GM12878 (cell line): Measurements from ENCODE around the gene FSTL1. TPM values are rescaled to one million over a fixed set of nuclear protein-coding genes. Genes with fewer than 3 reads are reported as not detected.

ENCODE experiments used
- ATAC-seq: fragments of 200-7000 bp; cut with Tn5 transposase; 3 replicates; pipeline ENCODE4 v1.9.1; 2020; ENCODE audit warnings: mild to moderate bottlenecking, moderate library complexity
- BruUV-seq: library from RNA; stranded (reverse); fragments of 400-500 nt; replicated peaks from 2 replicates; lab custom pipeline; 2021; lab: Mats Ljungman, UMichigan
- CTCF ChIA-PET: fragments of 300-600 bp; sonication (Branson Sonifier 250); formaldehyde crosslinking; extraction: SDS; loops from one replicate; lab custom pipeline; 2021; ENCODE audit warnings: inconsistent platforms; lab: Yijun Ruan, JAX
- POLR2A ChIA-PET: fragments of 350-600 bp; formaldehyde crosslinking; extraction: SDS; loops from one replicate; lab custom pipeline; 2021; ENCODE audit warnings: inconsistent platforms; lab: Charles Lee
- RAD21 ChIA-PET: fragments of 300-600 bp; sonication (Branson Sonifier 250); formaldehyde crosslinking; loops from one replicate; lab custom pipeline; 2023; ENCODE audit warnings: antibody characterized with exemption; ENCODE audit not compliant: unreplicated experiment; lab: Charles Lee
- SMC1A ChIA-PET: fragments of 300-600 bp; sonication (Branson Sonifier 250); formaldehyde crosslinking; loops from one replicate; lab custom pipeline; 2023; ENCODE audit not compliant: unreplicated experiment, uncharacterized antibody; lab: Charles Lee
- DNase-seq: peaks from one replicate; pipeline ENCODE4 v3.0.0-alpha.2; 2011; ENCODE audit warnings: low read depth, low spot score
- FAIRE-seq: peaks from 3 replicates; lab custom pipeline; 2011; peaks lifted over from hg19 to GRCh38; lab: Jason Lieb, UNC
- H2AFZ ChIP-seq: 2 replicates; pipeline ENCODE4 v1.6.0; 2011; ENCODE audit warnings: low read depth, low read length, control low read depth; ENCODE audit not compliant: control insufficient read depth
- H3K27ac ChIP-seq: 2 replicates; pipeline ENCODE4 v1.5.1; 2011; ENCODE audit warnings: control low read depth; ENCODE audit not compliant: control insufficient read depth, insufficient read depth
- H3K27me3 ChIP-seq, 2 experiments: replicated peaks in 1 of 2; 2 replicates each; pipeline versions ENCODE4 v1.6.0 to v1.6.1; 2011; ENCODE audit warnings: low read length in 1 of 2; ENCODE audit not compliant: control insufficient read depth in 2 of 2, insufficient read depth in 2 of 2
- H3K36me3 ChIP-seq, 2 experiments: 2 replicates each; pipeline ENCODE4 v1.5.1; 2011; ENCODE audit warnings: low read length in 1 of 2; ENCODE audit not compliant: control insufficient read depth in 2 of 2, insufficient read depth in 2 of 2
- H3K4me1 ChIP-seq: 2 replicates; pipeline ENCODE4 v1.6.1; 2011; ENCODE audit warnings: mild to moderate bottlenecking, low read length, moderate library complexity, mixed read lengths; ENCODE audit not compliant: control insufficient read depth, insufficient read depth
- H3K4me2 ChIP-seq: 2 replicates; pipeline ENCODE4 v1.6.0; 2011; ENCODE audit warnings: control low read depth; ENCODE audit not compliant: control insufficient read depth, insufficient read depth
- H3K4me3 ChIP-seq: fragments of 200-600 bp; sonication (generic); 2 replicates; pipeline ENCODE4 v1.5.1; 2016
- H3K79me2 ChIP-seq: 2 replicates; pipeline ENCODE4 v1.6.0; 2011; ENCODE audit warnings: low read length; ENCODE audit not compliant: control insufficient read depth, insufficient read depth
- H3K9ac ChIP-seq: 2 replicates; pipeline ENCODE4 v1.8.0; 2011; ENCODE audit warnings: low read length, control low read depth, mixed read lengths; ENCODE audit not compliant: control insufficient read depth, insufficient read depth
- H3K9me3 ChIP-seq: replicated peaks from 3 replicates; pipeline ENCODE4 v1.5.1; 2011; ENCODE audit warnings: mild to moderate bottlenecking, low read length; ENCODE audit not compliant: control insufficient read depth, insufficient read depth
- H4K20me1 ChIP-seq: 2 replicates; pipeline ENCODE4 v1.6.0; 2011; ENCODE audit not compliant: control insufficient read depth, insufficient read depth
- CBFB ChIP-seq: IDR thresholded peaks from 2 replicates; pipeline ENCODE4 v1.6.1; 2016; ENCODE audit warnings: antibody characterized with exemption, low read depth
- EED ChIP-seq: sonication (generic); IDR thresholded peaks from 2 replicates; pipeline ENCODE4 v1.6.1; 2016; ENCODE audit warnings: antibody characterized with exemption, low read depth
- EGR1 ChIP-seq, 2 experiments: IDR thresholded peaks; 1 replicate in 1 of 2; 2 replicates in 1 of 2; pipeline ENCODE4 v1.6.1; 2011 to 2012; ENCODE audit warnings: low read depth in 2 of 2, low read length in 2 of 2, borderline replicate concordance in 1 of 2, mild to moderate bottlenecking in 1 of 2, moderate library complexity in 1 of 2
- IKZF2 ChIP-seq, 2 experiments: fragments of 450-650 bp; IDR thresholded peaks; 2 replicates each; pipeline ENCODE4 v1.6.1; 2017; ENCODE audit warnings: mild to moderate bottlenecking in 2 of 2, moderate library complexity in 2 of 2
- JUNB ChIP-seq: IDR thresholded peaks from 2 replicates; pipeline ENCODE4 v1.6.1; 2016; ENCODE audit warnings: antibody characterized with exemption, mild to moderate bottlenecking
- KDM1A ChIP-seq: fragments of 200-600 bp; sonication (generic); IDR thresholded peaks from 2 replicates; pipeline ENCODE4 v1.6.1; 2016; ENCODE audit warnings: borderline replicate concordance
- MEF2B ChIP-seq: fragments of 450-650 bp; IDR thresholded peaks from 2 replicates; pipeline ENCODE4 v1.6.1; 2018; ENCODE audit warnings: mild to moderate bottlenecking, moderate library complexity; ENCODE audit not compliant: partially characterized antibody, poor library complexity, severe bottlenecking
- SUZ12 ChIP-seq: fragments of 200-600 bp; sonication (generic); IDR thresholded peaks from one replicate; pipeline ENCODE4 v1.6.1; 2018; ENCODE audit warnings: antibody characterized with exemption, mild to moderate bottlenecking; ENCODE audit not compliant: unreplicated experiment
- ZNF384 ChIP-seq: IDR thresholded peaks from 2 replicates; pipeline ENCODE4 v1.6.1; 2012; ENCODE audit warnings: low read depth, mild to moderate bottlenecking, low read length, improper control_type of control experiment, borderline replicate concordance
- WGBS: methylation state at CpG from one replicate; pipeline ENCODE4 v1.1.6; 2016; ENCODE audit warnings: low lambda C conversion rate; ENCODE audit not compliant: insufficient replicate concordance, insufficient coverage; ENCODE audit errors: missing lambda C conversion rate; 5-methylcytosine and 5-hydroxymethylcytosine counted together
- in situ Hi-C: fragments of 300-500 bp; cut with MboI; formaldehyde crosslinking; loops from 9 replicates; pipeline ENCODE4 v1.14.3; 2018; ENCODE audit warnings: mixed read lengths
- intact Hi-C: fragments of 100-400 bp; cut with micrococcal nuclease; formaldehyde crosslinking; loops from one replicate; pipeline ENCODE4 v1.14.2; 2022; ENCODE audit not compliant: unreplicated experiment
- polyA plus RNA-seq, 11 experiments: library from polyadenylated mRNA; depleted of rRNA in 4 of 11; unstranded in 6 of 11; stranded (reverse) in 5 of 11; fragments of >200 nt; fragmentation: Nextera tagmentation in 4 of 11; fragmentation: Illumina TruSeq in 1 of 11; extraction: Ambion mirVana in 4 of 11; extraction: Trizol in 1 of 11; gene quantifications; 1 replicate in 1 of 11; 2 replicates in 10 of 11; pipeline versions ENCODE4 v1.2.1 to v1.2.3, GENCODE V29; 2011 to 2016; ENCODE audit warnings: inconsistent platforms in 2 of 11, missing spikeins in 2 of 11, low read depth in 1 of 11
- total RNA-seq, 4 experiments: library from RNA; depleted of rRNA in 3 of 4; stranded (reverse); fragments of >200 nt in 3 of 4; fragmentation: Illumina TruSeq in 1 of 4; extraction: Trizol in 1 of 4; gene quantifications; 2 replicates each; pipeline versions ENCODE4 v1.2.1 to v1.2.3, GENCODE V29; 2013 to 2021
- TF ChIP-seq, protein P1 (sequence below): fragments of 450-650 bp; IDR thresholded peaks from 2 replicates; pipeline ENCODE4 v1.6.1; 2017; ENCODE audit warnings: mild to moderate bottlenecking, moderate library complexity
- TF ChIP-seq, protein P2 (sequence below): fragments of 450-650 bp; IDR thresholded peaks from 2 replicates; pipeline ENCODE4 v1.6.1; 2017; ENCODE audit warnings: mild to moderate bottlenecking, low read depth, inconsistent platforms; ENCODE audit not compliant: poor library complexity, severe bottlenecking
- TF ChIP-seq, protein P3 (sequence below): fragments of 450-650 bp; formaldehyde crosslinking; IDR thresholded peaks from 2 replicates; pipeline ENCODE4 v1.5.0; 2022; ENCODE audit warnings: mild to moderate bottlenecking, missing genetic modification characterization

FSTL1 gene
- total and polyA plus RNA-seq, 10 of the 15 experiments (the other 5 are each of a cell fraction or from before 2014, with no cell fraction given), result 0.06 to 1.7 (median 0.32) TPM; not detected in 4

DNA sequence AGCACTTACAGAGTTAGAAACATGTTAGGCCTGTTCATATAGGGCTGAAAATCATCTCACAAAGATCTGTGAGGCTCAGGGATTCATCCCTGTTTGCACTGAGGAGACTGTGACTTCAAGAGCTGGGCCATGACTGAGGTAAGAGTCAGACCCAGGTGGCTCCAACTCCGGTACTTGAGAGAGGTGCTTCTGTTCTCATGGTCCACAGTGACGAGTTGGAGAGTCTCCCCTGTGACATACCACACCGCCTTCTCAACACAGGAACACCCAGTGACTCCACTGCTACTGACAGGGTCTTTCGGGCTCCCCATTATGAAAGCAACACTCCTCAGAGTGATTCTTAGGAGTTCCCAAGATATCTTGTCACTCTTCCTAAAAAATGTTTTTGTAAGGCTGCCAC lies 27.4 kb downstream of the FSTL1 start:
- Histone ChIP-seq H2AFZ (no peak overlapping the region), H3K4me1 (no peaks in the 10 kb centered on the region), H4K20me1 (no peaks in the 10 kb centered on the region), H3K4me3 (no peak overlapping the region), H3K9me3 (no peaks in the 10 kb centered on the region), H3K79me2 (no peaks in the 10 kb centered on the region), H3K9ac (no peak overlapping the region), H3K27me3 (no peaks in the 10 kb centered on the region; a peak in 2 of 4 replicates), H3K4me2 (no peak overlapping the region), H3K27ac (no peak overlapping the region), H3K36me3 (no peaks in the 10 kb centered on the region)
- ChIA-PET RAD21 (no interaction called here), SMC1A (interaction anchor here (0.8 to 2.0 kb wide), 2 partner anchors 9 to 179 kb away, joined by 3 to 10 read pairs; no protein-coding TSS in a partner anchor), POLR2A (no interaction called here), CTCF (interaction anchor here (2.7 kb wide), 1 partner anchor 179 kb away, joined by 8 read pairs; no protein-coding TSS in a partner anchor)
- BruUV-seq, result no TSS peak
- DNase-seq, result no peak
- FAIRE-seq, result no peak
- intact Hi-C loops, result no loop called here
- ATAC-seq, result no peak
- in situ Hi-C loops, result loop anchor here (5.0 kb wide), 1 partner anchor 134 kb away; no protein-coding TSS in a partner anchor
- WGBS, result 34% methylated on average over 4 of the region's 4 CpGs
- no peak for TF ChIP-seq SUZ12
- TF ChIP-seq MEF2B, result no peak
- TF ChIP-seq JUNB, result no peak
- TF ChIP-seq KDM1A, result no peak
- no peak for TF ChIP-seq EGR1 (IDR thresholded peaks at IDR 0.05; ENCODE audit: borderline replicate concordance in 1 of 2, low read depth in 2 of 2, low read length in 2 of 2)
- TF ChIP-seq, protein P1, sequence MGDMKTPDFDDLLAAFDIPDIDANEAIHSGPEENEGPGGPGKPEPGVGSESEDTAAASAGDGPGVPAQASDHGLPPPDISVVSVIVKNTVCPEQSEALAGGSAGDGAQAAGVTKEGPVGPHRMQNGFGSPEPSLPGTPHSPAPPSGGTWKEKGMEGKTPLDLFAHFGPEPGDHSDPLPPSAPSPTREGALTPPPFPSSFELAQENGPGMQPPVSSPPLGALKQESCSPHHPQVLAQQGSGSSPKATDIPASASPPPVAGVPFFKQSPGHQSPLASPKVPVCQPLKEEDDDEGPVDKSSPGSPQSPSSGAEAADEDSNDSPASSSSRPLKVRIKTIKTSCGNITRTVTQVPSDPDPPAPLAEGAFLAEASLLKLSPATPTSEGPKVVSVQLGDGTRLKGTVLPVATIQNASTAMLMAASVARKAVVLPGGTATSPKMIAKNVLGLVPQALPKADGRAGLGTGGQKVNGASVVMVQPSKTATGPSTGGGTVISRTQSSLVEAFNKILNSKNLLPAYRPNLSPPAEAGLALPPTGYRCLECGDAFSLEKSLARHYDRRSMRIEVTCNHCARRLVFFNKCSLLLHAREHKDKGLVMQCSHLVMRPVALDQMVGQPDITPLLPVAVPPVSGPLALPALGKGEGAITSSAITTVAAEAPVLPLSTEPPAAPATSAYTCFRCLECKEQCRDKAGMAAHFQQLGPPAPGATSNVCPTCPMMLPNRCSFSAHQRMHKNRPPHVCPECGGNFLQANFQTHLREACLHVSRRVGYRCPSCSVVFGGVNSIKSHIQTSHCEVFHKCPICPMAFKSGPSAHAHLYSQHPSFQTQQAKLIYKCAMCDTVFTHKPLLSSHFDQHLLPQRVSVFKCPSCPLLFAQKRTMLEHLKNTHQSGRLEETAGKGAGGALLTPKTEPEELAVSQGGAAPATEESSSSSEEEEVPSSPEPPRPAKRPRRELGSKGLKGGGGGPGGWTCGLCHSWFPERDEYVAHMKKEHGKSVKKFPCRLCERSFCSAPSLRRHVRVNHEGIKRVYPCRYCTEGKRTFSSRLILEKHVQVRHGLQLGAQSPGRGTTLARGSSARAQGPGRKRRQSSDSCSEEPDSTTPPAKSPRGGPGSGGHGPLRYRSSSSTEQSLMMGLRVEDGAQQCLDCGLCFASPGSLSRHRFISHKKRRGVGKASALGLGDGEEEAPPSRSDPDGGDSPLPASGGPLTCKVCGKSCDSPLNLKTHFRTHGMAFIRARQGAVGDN, result no peak
- no peak for TF ChIP-seq IKZF2 (IDR thresholded peaks at IDR 0.05)
- TF ChIP-seq, protein P2, sequence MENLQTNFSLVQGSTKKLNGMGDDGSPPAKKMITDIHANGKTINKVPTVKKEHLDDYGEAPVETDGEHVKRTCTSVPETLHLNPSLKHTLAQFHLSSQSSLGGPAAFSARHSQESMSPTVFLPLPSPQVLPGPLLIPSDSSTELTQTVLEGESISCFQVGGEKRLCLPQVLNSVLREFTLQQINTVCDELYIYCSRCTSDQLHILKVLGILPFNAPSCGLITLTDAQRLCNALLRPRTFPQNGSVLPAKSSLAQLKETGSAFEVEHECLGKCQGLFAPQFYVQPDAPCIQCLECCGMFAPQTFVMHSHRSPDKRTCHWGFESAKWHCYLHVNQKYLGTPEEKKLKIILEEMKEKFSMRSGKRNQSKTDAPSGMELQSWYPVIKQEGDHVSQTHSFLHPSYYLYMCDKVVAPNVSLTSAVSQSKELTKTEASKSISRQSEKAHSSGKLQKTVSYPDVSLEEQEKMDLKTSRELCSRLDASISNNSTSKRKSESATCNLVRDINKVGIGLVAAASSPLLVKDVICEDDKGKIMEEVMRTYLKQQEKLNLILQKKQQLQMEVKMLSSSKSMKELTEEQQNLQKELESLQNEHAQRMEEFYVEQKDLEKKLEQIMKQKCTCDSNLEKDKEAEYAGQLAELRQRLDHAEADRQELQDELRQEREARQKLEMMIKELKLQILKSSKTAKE, result no peak
- TF ChIP-seq ZNF384, result no peak
- no peak for TF ChIP-seq EED
- TF ChIP-seq, protein P3, sequence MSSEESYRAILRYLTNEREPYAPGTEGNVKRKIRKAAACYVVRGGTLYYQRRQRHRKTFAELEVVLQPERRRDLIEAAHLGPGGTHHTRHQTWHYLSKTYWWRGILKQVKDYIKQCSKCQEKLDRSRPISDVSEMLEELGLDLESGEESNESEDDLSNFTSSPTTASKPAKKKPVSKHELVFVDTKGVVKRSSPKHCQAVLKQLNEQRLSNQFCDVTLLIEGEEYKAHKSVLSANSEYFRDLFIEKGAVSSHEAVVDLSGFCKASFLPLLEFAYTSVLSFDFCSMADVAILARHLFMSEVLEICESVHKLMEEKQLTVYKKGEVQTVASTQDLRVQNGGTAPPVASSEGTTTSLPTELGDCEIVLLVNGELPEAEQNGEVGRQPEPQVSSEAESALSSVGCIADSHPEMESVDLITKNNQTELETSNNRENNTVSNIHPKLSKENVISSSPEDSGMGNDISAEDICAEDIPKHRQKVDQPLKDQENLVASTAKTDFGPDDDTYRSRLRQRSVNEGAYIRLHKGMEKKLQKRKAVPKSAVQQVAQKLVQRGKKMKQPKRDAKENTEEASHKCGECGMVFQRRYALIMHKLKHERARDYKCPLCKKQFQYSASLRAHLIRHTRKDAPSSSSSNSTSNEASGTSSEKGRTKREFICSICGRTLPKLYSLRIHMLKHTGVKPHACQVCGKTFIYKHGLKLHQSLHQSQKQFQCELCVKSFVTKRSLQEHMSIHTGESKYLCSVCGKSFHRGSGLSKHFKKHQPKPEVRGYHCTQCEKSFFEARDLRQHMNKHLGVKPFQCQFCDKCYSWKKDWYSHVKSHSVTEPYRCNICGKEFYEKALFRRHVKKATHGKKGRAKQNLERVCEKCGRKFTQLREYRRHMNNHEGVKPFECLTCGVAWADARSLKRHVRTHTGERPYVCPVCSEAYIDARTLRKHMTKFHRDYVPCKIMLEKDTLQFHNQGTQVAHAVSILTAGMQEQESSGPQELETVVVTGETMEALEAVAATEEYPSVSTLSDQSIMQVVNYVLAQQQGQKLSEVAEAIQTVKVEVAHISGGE (CRISPR knock-in tag), result no peak
- TF ChIP-seq CBFB, result no peak
